Glutamatergic neuron (in vitro differentiated cells): ENCODE results near the gene REL. TPM values are rescaled to one million over a fixed set of nuclear protein-coding genes. Genes with fewer than 3 reads are reported as not detected.
"Not testable (repeated sequence)": the region's sequence is repeated elsewhere in the genome, so short reads cannot be mapped to it uniquely, and the experiment has no call there.

Experiments
- DNase-seq: peaks from one replicate; pipeline ENCODE4 v3.0.0; 2022
- H3K27ac Mint-ChIP-seq: one replicate; pipeline ENCODE4 v1.8.0; 2020; ENCODE audit warnings: mild to moderate bottlenecking, mixed read lengths, inconsistent platforms; ENCODE audit not compliant: unreplicated experiment
- H3K27me3 Mint-ChIP-seq: one replicate; pipeline ENCODE4 v1.8.0; 2020; ENCODE audit warnings: mild to moderate bottlenecking, moderate library complexity, mixed read lengths, inconsistent platforms; ENCODE audit not compliant: unreplicated experiment
- H3K36me3 Mint-ChIP-seq: one replicate; pipeline ENCODE4 v1.8.0; 2020; ENCODE audit warnings: mild to moderate bottlenecking, mixed read lengths, inconsistent platforms; ENCODE audit not compliant: unreplicated experiment
- H3K4me1 Mint-ChIP-seq: one replicate; pipeline ENCODE4 v1.8.0; 2020; ENCODE audit warnings: mild to moderate bottlenecking, low read depth, mixed read lengths, inconsistent platforms; ENCODE audit not compliant: unreplicated experiment
- H3K4me3 Mint-ChIP-seq: one replicate; pipeline ENCODE4 v1.8.0; 2020; ENCODE audit warnings: mild to moderate bottlenecking, mixed read lengths, inconsistent platforms; ENCODE audit not compliant: unreplicated experiment
- H3K9me3 Mint-ChIP-seq: one replicate; pipeline ENCODE4 v1.8.0; 2020; ENCODE audit warnings: mild to moderate bottlenecking, moderate library complexity, mixed read lengths, inconsistent platforms; ENCODE audit not compliant: unreplicated experiment
- CTCF ChIP-seq: fragments of 200-600 bp; sonication (generic); IDR thresholded peaks from one replicate; pipeline ENCODE4 v1.5.0; 2021; ENCODE audit not compliant: partially characterized antibody, unreplicated experiment
- total RNA-seq: library from RNA; stranded (reverse); fragmentation: NEBNext Ultra II Directional; extraction: Animal tissue kit (Norgen Biotek cat#: 25700); gene quantifications from one replicate; pipeline ENCODE4 v1.2.1, GENCODE V29; 2021; ENCODE audit not compliant: unreplicated experiment

The REL gene
- total RNA-seq, 1 donor from 2014 or later: 2.1 TPM

GRCh38 chr2:60906395-60906794 lies 25.0 kb downstream of the REL start:
- H3K4me1 Mint-ChIP-seq: no peaks in the 10 kb centered on the region
- H3K9me3 Mint-ChIP-seq: no peaks in the 10 kb centered on the region
- DNase-seq: no peak
- TF ChIP-seq CTCF: no peak
- no peak overlapping the region for H3K27ac Mint-ChIP-seq
- no peaks in the 10 kb centered on the region for H3K36me3 Mint-ChIP-seq
- no peaks in the 10 kb centered on the region for H3K27me3 Mint-ChIP-seq
- no peak overlapping the region for H3K4me3 Mint-ChIP-seq

GRCh38 chr2:60907329-60907728 lies 26.0 kb downstream of the REL start:
- H3K36me3 Mint-ChIP-seq: no peaks in the 10 kb centered on the region
- no peak for TF ChIP-seq CTCF
- H3K4me3 Mint-ChIP-seq: no peak overlapping the region
- no peaks in the 10 kb centered on the region for H3K27me3 Mint-ChIP-seq
- DNase-seq: no peak
- no peak overlapping the region for H3K27ac Mint-ChIP-seq
- no peaks in the 10 kb centered on the region for H3K9me3 Mint-ChIP-seq
- no peaks in the 10 kb centered on the region for H3K4me1 Mint-ChIP-seq

GRCh38 chr2:60925994-60926740 lies 44.8 kb downstream of the REL start:
- H3K9me3 Mint-ChIP-seq: no peaks in the 10 kb centered on the region
- no peak overlapping the region for H3K4me3 Mint-ChIP-seq
- H3K36me3 Mint-ChIP-seq: no peaks in the 10 kb centered on the region
- H3K27ac Mint-ChIP-seq: no peak overlapping the region
- H3K27me3 Mint-ChIP-seq: peaks cover 2% of the 10 kb centered on the region
- peaks cover 2% of the 10 kb centered on the region for H3K4me1 Mint-ChIP-seq
- no peak for DNase-seq
- TF ChIP-seq CTCF: no peak

- no peak for DNase-seq
- peaks cover 2% of the 10 kb centered on the region for H3K4me1 Mint-ChIP-seq
- H3K27ac Mint-ChIP-seq: no peak overlapping the region
- H3K36me3 Mint-ChIP-seq: no peaks in the 10 kb centered on the region
- H3K4me3 Mint-ChIP-seq: no peak overlapping the region
- no peak for TF ChIP-seq CTCF
- peaks cover 2% of the 10 kb centered on the region for H3K27me3 Mint-ChIP-seq
- no peaks in the 10 kb centered on the region for H3K9me3 Mint-ChIP-seq
Observed at GRCh38 chr2:60926741-60927552, 45.6 kb downstream of the REL start.

GRCh38 chr2:60932061-60932460 lies 50.7 kb downstream of the REL start:
- H3K9me3 Mint-ChIP-seq, H3K4me1 Mint-ChIP-seq, DNase-seq, H3K36me3 Mint-ChIP-seq, H3K4me3 Mint-ChIP-seq, H3K27me3 Mint-ChIP-seq, H3K27ac Mint-ChIP-seq: not testable (repeated sequence)
